Activated T-helper 17 cell treated with anti-CD3 and anti-CD28 coated beads, Interleukin-2, amount 50 U/mL, for 72 hours (primary cell): ENCODE measurements around the gene PSMG1. TPM values are rescaled to one million over a fixed set of nuclear protein-coding genes. Genes with fewer than 3 reads are reported as not detected.
A peak's percentile ranks its signal among the peaks of the same experiment; 100 is the strongest.

Experiments used
- ATAC-seq: fragments of 150-1000 bp; cut with Tn5 transposase; replicated peaks from 2 replicates; pipeline ENCODE4 v1.10.0; 2021; ENCODE audit warnings: mild to moderate bottlenecking, moderate library complexity
- H3K27ac Mint-ChIP-seq: one replicate; pipeline ENCODE4 v1.8.0; 2022; ENCODE audit warnings: mixed read lengths
- H3K27me3 Mint-ChIP-seq: one replicate; pipeline ENCODE4 v1.8.0; 2022; ENCODE audit warnings: mixed read lengths
- H3K36me3 Mint-ChIP-seq: one replicate; pipeline ENCODE4 v1.8.0; 2022; ENCODE audit warnings: low read depth, mild to moderate bottlenecking, mixed read lengths
- H3K4me1 Mint-ChIP-seq: one replicate; pipeline ENCODE4 v1.8.0; 2022; ENCODE audit warnings: mixed read lengths
- H3K4me3 Mint-ChIP-seq: one replicate; pipeline ENCODE4 v1.8.0; 2022; ENCODE audit warnings: mild to moderate bottlenecking, mixed read lengths
- H3K9me3 Mint-ChIP-seq: one replicate; pipeline ENCODE4 v1.8.0; 2022; ENCODE audit warnings: mixed read lengths
- total RNA-seq, 2 donors: library from RNA; stranded (reverse); gene quantifications; one replicate each; pipeline ENCODE4 v1.2.3, GENCODE V29; 2022

Gene PSMG1
- total RNA-seq, 2 donors from 2014 or later: 46.8 to 107 TPM

- Mint-ChIP-seq H3K36me3 (peaks cover 100% of the 10 kb centered on the region), H3K9me3 (no peaks in the 10 kb centered on the region), H3K27ac (peak overlapping the region; percentile 17), H3K4me1 (peaks cover 15% of the 10 kb centered on the region), H3K4me3 (no peak overlapping the region), H3K27me3 (no peaks in the 10 kb centered on the region)
- ATAC-seq: no peak
These were observed 15.5 kb upstream of the PSMG1 start for GRCh38 chr21:39198800-39199199.

GRCh38 chr21:39197448-39198233, 14.4 kb upstream of the PSMG1 start:
- Mint-ChIP-seq H3K9me3 (no peaks in the 10 kb centered on the region), H3K4me3 (no peak overlapping the region), H3K27me3 (no peaks in the 10 kb centered on the region), H3K27ac (peak overlapping the region; percentile 35), H3K4me1 (peaks cover 15% of the 10 kb centered on the region), H3K36me3 (peaks cover 89% of the 10 kb centered on the region)
- no peak for ATAC-seq

- Mint-ChIP-seq H3K36me3 (peaks cover 88% of the 10 kb centered on the region), H3K9me3 (no peaks in the 10 kb centered on the region), H3K4me3 (peak overlapping the region; percentile 40), H3K27ac (peak overlapping the region; percentile 35), H3K27me3 (no peaks in the 10 kb centered on the region), H3K4me1 (peaks cover 15% of the 10 kb centered on the region)
- ATAC-seq: no peak
These were observed 13.6 kb upstream of the PSMG1 start for GRCh38 chr21:39196838-39197237.

- no peak for ATAC-seq
- H3K27ac Mint-ChIP-seq: peak overlapping the region; percentile 35
- H3K9me3 Mint-ChIP-seq: no peaks in the 10 kb centered on the region
- no peaks in the 10 kb centered on the region for H3K27me3 Mint-ChIP-seq
- peak overlapping the region; percentile 40 for H3K4me3 Mint-ChIP-seq
- H3K36me3 Mint-ChIP-seq: peaks cover 83% of the 10 kb centered on the region
- peaks cover 15% of the 10 kb centered on the region for H3K4me1 Mint-ChIP-seq
These were observed 13.1 kb upstream of the PSMG1 start for GRCh38 chr21:39196310-39196709.

- Mint-ChIP-seq H3K27me3 (no peaks in the 10 kb centered on the region), H3K27ac (no peak overlapping the region), H3K4me3 (no peak overlapping the region), H3K9me3 (no peaks in the 10 kb centered on the region), H3K36me3 (peaks cover 54% of the 10 kb centered on the region), H3K4me1 (peaks cover 25% of the 10 kb centered on the region)
- ATAC-seq: no peak
These were observed 10.1 kb upstream of the PSMG1 start for GRCh38 chr21:39193380-39193779.

GRCh38 chr21:39189857-39190604, 6.8 kb upstream of the PSMG1 start:
- Mint-ChIP-seq H3K27ac (peak overlapping the region; percentile 61), H3K4me1 (peaks cover 19% of the 10 kb centered on the region), H3K27me3 (no peaks in the 10 kb centered on the region), H3K4me3 (peak overlapping the region; percentile 26), H3K36me3 (peaks cover 20% of the 10 kb centered on the region), H3K9me3 (no peaks in the 10 kb centered on the region)
- ATAC-seq: peak; percentile 93

- Mint-ChIP-seq H3K36me3 (peaks cover 11% of the 10 kb centered on the region), H3K9me3 (no peaks in the 10 kb centered on the region), H3K27ac (no peak overlapping the region), H3K27me3 (no peaks in the 10 kb centered on the region), H3K4me1 (peaks cover 19% of the 10 kb centered on the region), H3K4me3 (no peak overlapping the region)
- ATAC-seq: no peak
These were observed 5.4 kb upstream of the PSMG1 start for GRCh38 chr21:39188521-39189139.

GRCh38 chr21:39187141-39187540, 3.9 kb upstream of the PSMG1 start:
- Mint-ChIP-seq H3K4me3 (no peak overlapping the region), H3K4me1 (peaks cover 19% of the 10 kb centered on the region)

GRCh38 chr21:39186676-39187075, 3.4 kb upstream of the PSMG1 start:
- no peak for ATAC-seq
- Mint-ChIP-seq H3K9me3 (no peaks in the 10 kb centered on the region), H3K27ac (peak overlapping the region; percentile 23), H3K4me1 (peaks cover 19% of the 10 kb centered on the region), H3K27me3 (no peaks in the 10 kb centered on the region), H3K36me3 (peaks cover 14% of the 10 kb centered on the region), H3K4me3 (no peak overlapping the region)

More at GRCh38 chr21:39187141-39187540, 3.9 kb upstream of the PSMG1 start:
- no peak for ATAC-seq
- H3K36me3 Mint-ChIP-seq: peaks cover 18% of the 10 kb centered on the region
- H3K9me3 Mint-ChIP-seq: no peaks in the 10 kb centered on the region
- H3K27ac Mint-ChIP-seq: peak overlapping the region; percentile 23
- no peaks in the 10 kb centered on the region for H3K27me3 Mint-ChIP-seq

GRCh38 chr21:39185157-39185556, 1.9 kb upstream of the PSMG1 start:
- Mint-ChIP-seq H3K9me3 (no peaks in the 10 kb centered on the region), H3K4me3 (peak overlapping the region; percentile 85), H3K4me1 (peaks cover 18% of the 10 kb centered on the region)

GRCh38 chr21:39184050-39184980, 1.1 kb upstream of the PSMG1 start:
- Mint-ChIP-seq H3K27me3 (no peaks in the 10 kb centered on the region), H3K4me3 (peak overlapping the region; percentile 85), H3K27ac (peak overlapping the region; percentile 89), H3K9me3 (no peaks in the 10 kb centered on the region), H3K36me3 (peaks cover 30% of the 10 kb centered on the region), H3K4me1 (peaks cover 18% of the 10 kb centered on the region)
- ATAC-seq: no peak

More at GRCh38 chr21:39185157-39185556, 1.9 kb upstream of the PSMG1 start:
- Mint-ChIP-seq H3K36me3 (peaks cover 22% of the 10 kb centered on the region), H3K27me3 (no peaks in the 10 kb centered on the region), H3K27ac (peak overlapping the region; percentile 89)
- ATAC-seq: no peak

- Mint-ChIP-seq H3K27me3 (no peaks in the 10 kb centered on the region), H3K4me1 (peaks cover 12% of the 10 kb centered on the region), H3K9me3 (no peaks in the 10 kb centered on the region), H3K4me3 (peak overlapping the region; percentile 85), H3K36me3 (peaks cover 45% of the 10 kb centered on the region), H3K27ac (peak overlapping the region; percentile 89)
- peak; percentile 60 for ATAC-seq
These were observed 573 bp downstream of the PSMG1 start for GRCh38 chr21:39182484-39183271.

- H3K4me1 Mint-ChIP-seq: peaks cover 9% of the 10 kb centered on the region
- H3K36me3 Mint-ChIP-seq: peaks cover 45% of the 10 kb centered on the region
- H3K27me3 Mint-ChIP-seq: no peaks in the 10 kb centered on the region
- ATAC-seq: no peak
- peak overlapping the region; percentile 89 for H3K27ac Mint-ChIP-seq
- H3K4me3 Mint-ChIP-seq: peak overlapping the region; percentile 85
- H3K9me3 Mint-ChIP-seq: no peaks in the 10 kb centered on the region
These were observed 1.2 kb downstream of the PSMG1 start for GRCh38 chr21:39182016-39182415.
